Liver (tissue), 9 donors: ENCODE results near the gene HELZ2. TPM values are rescaled to one million over a fixed set of nuclear protein-coding genes. Genes with fewer than 3 reads are reported as not detected.

Experiments
- DNase-seq: peaks from one replicate; pipeline ENCODE4 v3.0.0-alpha.2; 2017; ENCODE audit warnings: low spot score
- H3K27ac ChIP-seq, 2 donors: one replicate each; pipeline ENCODE4 v1.7.0; 2013; ENCODE audit warnings: inconsistent platforms in 2 of 2, low read length in 2 of 2, control low read depth in 1 of 2, low read depth in 1 of 2, mild to moderate bottlenecking in 1 of 2
- H3K27me3 ChIP-seq, 4 donors: one replicate each; pipeline versions ENCODE4 v1.6.1 to v1.7.0; 2013; ENCODE audit warnings: low read length in 3 of 4, inconsistent platforms in 1 of 4, mild to moderate bottlenecking in 1 of 4, moderate library complexity in 1 of 4; ENCODE audit not compliant: control insufficient read depth in 4 of 4, insufficient read depth in 4 of 4
- H3K36me3 ChIP-seq, 4 donors: one replicate each; pipeline versions ENCODE4 v1.6.1 to v1.7.0; 2013; ENCODE audit warnings: low read length in 3 of 4, mild to moderate bottlenecking in 3 of 4, low read depth in 1 of 4, moderate library complexity in 1 of 4; ENCODE audit not compliant: control insufficient read depth in 4 of 4, insufficient read depth in 3 of 4
- H3K4me1 ChIP-seq, 4 donors: one replicate each; pipeline versions ENCODE4 v1.6.1 to v1.7.0; 2013; ENCODE audit warnings: low read length in 3 of 4, mild to moderate bottlenecking in 3 of 4, moderate library complexity in 1 of 4; ENCODE audit not compliant: control insufficient read depth in 4 of 4, insufficient read depth in 4 of 4
- H3K4me3 ChIP-seq, 3 donors: one replicate each; pipeline versions ENCODE4 v1.6.1 to v1.7.0; 2013; ENCODE audit warnings: low read length in 3 of 3, control low read depth in 1 of 3, low read depth in 1 of 3, mild to moderate bottlenecking in 1 of 3
- H3K9ac ChIP-seq, 2 donors: one replicate each; pipeline ENCODE4 v1.7.0; 2013; ENCODE audit warnings: low read length in 2 of 2, mild to moderate bottlenecking in 2 of 2, moderate library complexity in 2 of 2, control low read depth in 1 of 2, low read depth in 1 of 2
- H3K9me3 ChIP-seq, 4 donors: one replicate each; pipeline versions ENCODE4 v1.6.1 to v1.7.0; 2013; ENCODE audit warnings: low read length in 3 of 4; ENCODE audit not compliant: control insufficient read depth in 4 of 4
- ATF3 ChIP-seq: IDR thresholded peaks from 2 replicates; pipeline ENCODE4 v1.6.1; 2016; ENCODE audit warnings: antibody characterized with exemption
- CTCF ChIP-seq: fragments of 150-350 bp; IDR thresholded peaks from 2 replicates; pipeline ENCODE4 v1.5.1; 2017; ENCODE audit warnings: improper control_type of control experiment, low read depth, low read length; ENCODE audit not compliant: missing input control
- EGR1 ChIP-seq, 2 donors: IDR thresholded peaks; 2 replicates each; pipeline ENCODE4 v1.6.1; 2016 to 2018; ENCODE audit warnings: antibody characterized with exemption in 2 of 2, low read depth in 2 of 2
- FOXA1 ChIP-seq: IDR thresholded peaks from 2 replicates; pipeline ENCODE4 v1.6.1; 2016; ENCODE audit warnings: antibody characterized with exemption
- FOXA2 ChIP-seq: IDR thresholded peaks from 2 replicates; pipeline ENCODE4 v1.6.1; 2016; ENCODE audit warnings: antibody characterized with exemption
- GABPA ChIP-seq, 2 donors: IDR thresholded peaks in 1 of 2; conservative IDR thresholded peaks in 1 of 2; 2 replicates each; pipeline ENCODE4 v1.6.1; 2016; ENCODE audit warnings: antibody characterized with exemption in 2 of 2, mild to moderate bottlenecking in 1 of 2, moderate library complexity in 1 of 2
- HNF4A ChIP-seq, 2 donors: conservative IDR thresholded peaks; 2 replicates each; pipeline ENCODE4 v1.6.1; 2016; ENCODE audit warnings: antibody characterized with exemption in 2 of 2, mild to moderate bottlenecking in 2 of 2
- HNF4G ChIP-seq: IDR thresholded peaks from 2 replicates; pipeline ENCODE4 v1.6.1; 2016; ENCODE audit warnings: antibody characterized with exemption
- JUND ChIP-seq, 2 donors: IDR thresholded peaks; 2 replicates each; pipeline ENCODE4 v1.6.1; 2016; ENCODE audit warnings: antibody characterized with exemption in 2 of 2
- MAX ChIP-seq: IDR thresholded peaks from 2 replicates; pipeline ENCODE4 v1.6.1; 2016; ENCODE audit warnings: antibody characterized with exemption
- NR2F2 ChIP-seq: IDR thresholded peaks from 2 replicates; pipeline ENCODE4 v1.6.1; 2016; ENCODE audit warnings: antibody characterized with exemption
- RAD21 ChIP-seq, 2 donors: IDR thresholded peaks; 2 replicates each; pipeline ENCODE4 v1.6.1; 2016; ENCODE audit warnings: antibody characterized with exemption in 2 of 2, mild to moderate bottlenecking in 2 of 2
- REST ChIP-seq: IDR thresholded peaks from 2 replicates; pipeline ENCODE4 v1.6.1; 2016; ENCODE audit warnings: antibody characterized with exemption, mild to moderate bottlenecking
- RXRA ChIP-seq, 2 donors: IDR thresholded peaks; 2 replicates each; pipeline ENCODE4 v1.6.1; 2017 to 2018; ENCODE audit warnings: antibody characterized with exemption in 2 of 2, mild to moderate bottlenecking in 1 of 2
- SP1 ChIP-seq: IDR thresholded peaks from 2 replicates; pipeline ENCODE4 v1.6.1; 2018; ENCODE audit warnings: antibody characterized with exemption, mild to moderate bottlenecking
- TAF1 ChIP-seq: conservative IDR thresholded peaks from 2 replicates; pipeline ENCODE4 v1.6.1; 2016; ENCODE audit warnings: antibody characterized with exemption, mild to moderate bottlenecking
- ZBTB33 ChIP-seq: IDR thresholded peaks from 2 replicates; pipeline ENCODE4 v1.6.1; 2016; ENCODE audit warnings: antibody characterized with exemption
- WGBS: extraction: QIAGEN DNeasy Blood & Tissue Kit; methylation state at CpG from one replicate; pipeline ENCODE4 v1.1.7; 2013; 5-methylcytosine and 5-hydroxymethylcytosine counted together
- polyA plus RNA-seq, 2 donors: library from polyadenylated mRNA; stranded (reverse) in 1 of 2; unstranded in 1 of 2; fragments of 200-250 nt in 1 of 2; fragments of >200 nt in 1 of 2; fragmentation: Nextera tagmentation in 1 of 2; extraction: Ambion mirVana in 1 of 2; gene quantifications; one replicate each; pipeline versions ENCODE4 v1.2.1 to v1.2.3, GENCODE V29; 2013 to 2015
- total RNA-seq, 2 donors: library from RNA; depleted of rRNA; stranded (reverse); fragments of >200 nt; gene quantifications; one replicate each; pipeline ENCODE4 v1.2.3, GENCODE V29; 2014
- donor health status: healthy.
- donor health status: healthy.
- donor health status: healthy.
- donor health status: healthy.
- donor health status: healthy.

Gene HELZ2
- total and polyA plus RNA-seq, 4 donors = 3.7 to 26.6 (median 15.5) TPM

GRCh38 chr20:63594043-63594561 lies 20.1 kb upstream of the HELZ2 start:
- Histone ChIP-seq H3K4me1 (no peaks in the 10 kb centered on the region), H3K9me3 (no peaks in the 10 kb centered on the region), H3K4me3 (no peak overlapping the region), H3K27ac (no peak overlapping the region), H3K9ac (no peak overlapping the region), H3K27me3 (no peaks in the 10 kb centered on the region), H3K36me3 (peaks cover 9 to 66% (median 16%) of the 10 kb centered on the region in 4 donors)
- TF ChIP-seq FOXA1 (no peak), RAD21 (IDR thresholded peaks at IDR 0.05) (no peak), HNF4A (conservative IDR thresholded peaks at IDR 0.05) (no peak), MAX (no peak), FOXA2 (no peak), TAF1 (no peak), REST (no peak), ATF3 (no peak), EGR1 (IDR thresholded peaks at IDR 0.05; ENCODE audit: low read depth in 2 of 2) (no peak), CTCF (no peak), RXRA (IDR thresholded peaks at IDR 0.05) (no peak), HNF4G (no peak)
- WGBS = 96% methylated on average over 10 of the region's 10 CpGs
- DNase-seq = no peak

GRCh38 chr20:63592661-63593060 lies 18.6 kb upstream of the HELZ2 start:
- no peak for TF ChIP-seq RAD21 (IDR thresholded peaks at IDR 0.05)
- no peak for TF ChIP-seq EGR1 (IDR thresholded peaks at IDR 0.05; ENCODE audit: low read depth in 2 of 2)
- no peak for TF ChIP-seq MAX
- TF ChIP-seq GABPA (IDR thresholded peaks at IDR 0.05 in 1 of 2, conservative IDR thresholded peaks at IDR 0.05 in 1 of 2) = no peak
- no peak for TF ChIP-seq NR2F2
- no peak for TF ChIP-seq ZBTB33
- TF ChIP-seq SP1 = no peak
- no peak for TF ChIP-seq FOXA2
- no peak for TF ChIP-seq RXRA (IDR thresholded peaks at IDR 0.05)
- TF ChIP-seq ATF3 = no peak
- no peak for TF ChIP-seq JUND (IDR thresholded peaks at IDR 0.05)
- no peak for TF ChIP-seq FOXA1
- no peak for DNase-seq
- Histone ChIP-seq H3K27ac (no peak overlapping the region), H3K9me3 (no peaks in the 10 kb centered on the region), H3K27me3 (no peaks in the 10 kb centered on the region), H3K9ac (no peak overlapping the region), H3K4me3 (no peak overlapping the region), H3K4me1 (no peaks in the 10 kb centered on the region), H3K36me3 (peaks cover 7 to 54% (median 15%) of the 10 kb centered on the region in 4 donors)
- 95% methylated on average over 13 of the region's 13 CpGs for WGBS
